ENCODE results near the gene RWDD4. TPM values are rescaled to one million over a fixed set of nuclear protein-coding genes. Genes with fewer than 3 reads are reported as not detected.
"Not testable (repeated sequence)": the region's sequence is repeated elsewhere in the genome, so short reads cannot be mapped to it uniquely, and the experiment has no call there.

Gene RWDD4
- total RNA-seq, 1 experiment from 2014 or later: 20.5 TPM

DNA sequence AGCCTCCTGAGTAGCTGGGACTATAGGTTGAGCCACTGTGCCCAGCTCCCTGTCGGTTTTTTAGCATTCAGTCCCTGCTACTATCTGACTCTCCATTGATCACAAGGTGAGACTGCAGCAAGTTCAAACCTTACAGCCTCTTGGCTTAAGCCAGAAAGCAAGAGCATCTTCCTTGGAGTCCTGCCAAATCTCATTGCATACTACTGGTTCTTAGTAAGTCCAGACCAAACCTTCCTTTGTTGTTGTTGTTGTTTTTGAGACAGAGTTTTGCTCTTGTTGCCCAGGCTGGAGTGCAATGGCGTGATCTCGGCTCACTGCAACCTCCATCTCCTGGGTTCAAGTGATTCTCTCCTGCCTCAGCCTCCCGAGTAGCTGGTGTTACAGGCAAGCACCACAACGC is 31.7 kb downstream of the RWDD4 start:
- not testable (repeated sequence) for DNase-seq; H3K36me3 ChIP-seq (replicated peaks; ENCODE audit: control insufficient read depth, insufficient read depth, low read length); H3K4me3 ChIP-seq (ENCODE audit: insufficient read depth, low read depth, low read length); H3K27me3 ChIP-seq (ENCODE audit: control insufficient read depth, insufficient read depth, low read length)

DNA sequence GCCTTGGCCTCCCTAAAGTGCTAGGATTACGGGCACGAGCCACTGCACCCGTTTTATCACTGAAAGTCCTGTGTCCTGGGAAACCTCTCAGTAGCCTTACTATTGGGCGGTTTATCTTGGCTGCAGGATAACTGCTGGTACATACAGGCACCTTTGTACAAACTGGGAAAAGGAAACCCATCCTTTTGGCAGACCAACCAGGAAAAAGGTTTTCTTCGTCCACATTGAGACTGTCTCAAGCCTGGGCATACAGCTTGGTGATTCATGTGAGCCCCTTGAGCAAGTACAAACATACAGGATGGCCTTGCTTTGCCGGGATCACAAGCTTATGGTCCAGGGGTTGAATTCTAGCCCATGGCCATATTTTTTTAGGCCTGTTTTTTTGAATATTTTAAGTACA is 32.8 kb downstream of the RWDD4 start:
- no peak for DNase-seq
- H3K27me3 ChIP-seq (ENCODE audit: control insufficient read depth, insufficient read depth, low read length): no peaks in the 10 kb centered on the region
- H3K36me3 ChIP-seq (replicated peaks; ENCODE audit: control insufficient read depth, insufficient read depth, low read length): no peaks in the 10 kb centered on the region
- no peak overlapping the region for H3K4me3 ChIP-seq (ENCODE audit: insufficient read depth, low read depth, low read length)

DNA sequence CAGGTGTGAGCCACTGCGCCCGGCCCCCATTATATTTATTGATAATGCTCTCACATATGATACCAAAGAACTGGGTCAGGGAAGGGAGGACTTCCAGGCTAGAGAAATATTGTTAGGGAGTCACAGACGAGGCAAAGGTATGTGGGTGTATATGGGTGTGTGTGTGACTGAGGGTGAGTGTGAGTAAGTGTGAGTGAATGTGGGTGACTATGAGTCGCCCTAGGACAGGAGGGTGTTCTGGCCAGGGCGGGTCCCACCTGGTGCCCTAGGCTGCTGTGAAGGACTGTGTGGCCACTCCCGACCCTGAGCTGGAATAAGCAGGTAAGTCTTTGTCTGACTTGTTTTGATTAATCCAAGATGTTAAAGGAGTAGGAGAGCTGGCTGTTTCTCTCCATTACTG is 34.4 kb downstream of the RWDD4 start:
- H3K27me3 ChIP-seq (ENCODE audit: control insufficient read depth, insufficient read depth, low read length): no peaks in the 10 kb centered on the region
- no peak overlapping the region for H3K4me3 ChIP-seq (ENCODE audit: insufficient read depth, low read depth, low read length)
- DNase-seq: no peak
- H3K36me3 ChIP-seq (replicated peaks; ENCODE audit: control insufficient read depth, insufficient read depth, low read length): no peaks in the 10 kb centered on the region

DNA sequence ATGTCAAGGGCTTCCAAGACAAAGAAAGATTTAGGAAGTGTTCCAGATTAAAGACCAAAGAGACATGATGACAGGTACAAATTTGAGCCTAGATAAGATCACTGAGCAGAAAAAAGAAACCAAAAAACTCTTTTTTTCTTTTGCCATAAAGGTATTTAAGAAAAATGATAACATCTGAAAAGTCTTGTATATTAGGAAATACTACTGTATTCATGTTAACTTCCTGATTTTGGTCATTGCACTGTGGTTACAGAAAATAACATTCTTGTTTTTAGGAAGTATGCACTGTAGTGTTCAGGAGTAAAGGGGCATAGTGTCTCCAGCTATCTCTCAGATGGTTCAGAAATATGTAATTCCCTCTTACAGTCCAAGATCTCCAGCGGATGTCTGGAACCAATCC is 37.1 kb downstream of the RWDD4 start:
- Histone ChIP-seq H3K27me3 (ENCODE audit: control insufficient read depth, insufficient read depth, low read length) (no peaks in the 10 kb centered on the region), H3K4me3 (ENCODE audit: insufficient read depth, low read depth, low read length) (no peak overlapping the region), H3K36me3 (replicated peaks; ENCODE audit: control insufficient read depth, insufficient read depth, low read length) (no peaks in the 10 kb centered on the region)
- DNase-seq: no peak

DNA sequence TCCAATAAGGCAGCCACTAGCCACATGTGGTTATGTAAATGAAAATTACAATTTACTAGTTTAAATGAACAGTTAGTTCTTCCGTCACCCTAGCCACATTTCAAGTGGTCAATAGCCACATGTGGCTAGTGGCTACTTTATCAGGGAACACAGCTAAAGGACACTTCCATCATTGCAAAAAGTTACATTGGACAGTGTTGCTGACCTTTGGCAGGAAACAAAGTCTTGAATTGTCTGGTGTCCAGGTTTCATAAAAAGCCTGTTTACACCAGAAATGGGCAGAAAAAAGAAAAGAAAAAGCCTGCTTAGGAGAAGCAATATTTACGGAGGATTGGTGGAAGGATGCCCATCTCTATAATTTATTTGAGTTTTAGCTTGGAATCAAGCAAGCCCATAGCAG is 38.6 kb downstream of the RWDD4 start:
- no peak overlapping the region for H3K4me3 ChIP-seq (ENCODE audit: insufficient read depth, low read depth, low read length)
- H3K36me3 ChIP-seq (replicated peaks; ENCODE audit: control insufficient read depth, insufficient read depth, low read length): no peaks in the 10 kb centered on the region
- DNase-seq: no peak
- H3K27me3 ChIP-seq (ENCODE audit: control insufficient read depth, insufficient read depth, low read length): no peaks in the 10 kb centered on the region

DNA sequence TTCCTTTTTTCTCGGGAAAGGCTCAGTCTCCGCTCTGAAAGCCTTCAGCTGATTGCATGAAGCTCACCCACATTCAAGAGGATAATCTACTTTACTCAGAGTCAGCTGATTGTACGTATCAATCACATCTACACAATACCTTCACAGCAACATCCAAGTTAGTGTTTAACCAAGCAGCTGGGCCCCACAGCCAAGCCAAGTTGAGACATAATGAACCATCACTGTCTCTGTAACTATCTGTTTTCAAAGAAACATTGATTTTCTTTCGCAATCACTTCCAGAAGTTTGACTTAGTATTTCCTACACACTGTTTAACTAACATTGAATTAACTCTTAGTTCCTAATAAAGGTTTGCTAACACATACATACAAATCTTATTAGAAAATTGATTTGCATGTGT is 40.3 kb downstream of the RWDD4 start:
- Histone ChIP-seq H3K36me3 (replicated peaks; ENCODE audit: control insufficient read depth, insufficient read depth, low read length) (no peaks in the 10 kb centered on the region), H3K27me3 (ENCODE audit: control insufficient read depth, insufficient read depth, low read length) (no peaks in the 10 kb centered on the region), H3K4me3 (ENCODE audit: insufficient read depth, low read depth, low read length) (no peak overlapping the region)
- DNase-seq: no peak

DNA sequence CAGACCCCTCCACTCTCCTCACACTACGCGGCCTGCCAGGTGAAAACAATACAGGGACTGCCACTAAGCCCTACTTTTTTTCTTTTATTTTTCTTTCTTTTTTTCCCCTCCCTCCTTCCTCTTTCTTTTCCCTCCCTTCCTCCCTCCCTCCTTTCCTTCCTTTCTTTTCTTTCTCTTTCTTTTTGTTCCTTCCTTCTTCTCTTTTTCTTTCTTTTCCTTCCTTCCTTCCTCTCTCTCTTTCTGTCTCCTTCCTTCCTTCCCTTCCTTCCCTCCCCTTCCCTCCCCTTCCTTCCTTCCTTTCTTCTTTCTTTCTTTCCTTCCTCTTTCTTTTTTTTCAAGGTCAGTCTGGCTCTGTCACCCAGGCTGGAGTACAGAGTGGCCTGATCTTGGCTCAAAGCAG is 41.9 kb downstream of the RWDD4 start:
- no peak overlapping the region for H3K4me3 ChIP-seq (ENCODE audit: insufficient read depth, low read depth, low read length)
- no peaks in the 10 kb centered on the region for H3K27me3 ChIP-seq (ENCODE audit: control insufficient read depth, insufficient read depth, low read length)
- no peak for DNase-seq
- no peaks in the 10 kb centered on the region for H3K36me3 ChIP-seq (replicated peaks; ENCODE audit: control insufficient read depth, insufficient read depth, low read length)

DNA sequence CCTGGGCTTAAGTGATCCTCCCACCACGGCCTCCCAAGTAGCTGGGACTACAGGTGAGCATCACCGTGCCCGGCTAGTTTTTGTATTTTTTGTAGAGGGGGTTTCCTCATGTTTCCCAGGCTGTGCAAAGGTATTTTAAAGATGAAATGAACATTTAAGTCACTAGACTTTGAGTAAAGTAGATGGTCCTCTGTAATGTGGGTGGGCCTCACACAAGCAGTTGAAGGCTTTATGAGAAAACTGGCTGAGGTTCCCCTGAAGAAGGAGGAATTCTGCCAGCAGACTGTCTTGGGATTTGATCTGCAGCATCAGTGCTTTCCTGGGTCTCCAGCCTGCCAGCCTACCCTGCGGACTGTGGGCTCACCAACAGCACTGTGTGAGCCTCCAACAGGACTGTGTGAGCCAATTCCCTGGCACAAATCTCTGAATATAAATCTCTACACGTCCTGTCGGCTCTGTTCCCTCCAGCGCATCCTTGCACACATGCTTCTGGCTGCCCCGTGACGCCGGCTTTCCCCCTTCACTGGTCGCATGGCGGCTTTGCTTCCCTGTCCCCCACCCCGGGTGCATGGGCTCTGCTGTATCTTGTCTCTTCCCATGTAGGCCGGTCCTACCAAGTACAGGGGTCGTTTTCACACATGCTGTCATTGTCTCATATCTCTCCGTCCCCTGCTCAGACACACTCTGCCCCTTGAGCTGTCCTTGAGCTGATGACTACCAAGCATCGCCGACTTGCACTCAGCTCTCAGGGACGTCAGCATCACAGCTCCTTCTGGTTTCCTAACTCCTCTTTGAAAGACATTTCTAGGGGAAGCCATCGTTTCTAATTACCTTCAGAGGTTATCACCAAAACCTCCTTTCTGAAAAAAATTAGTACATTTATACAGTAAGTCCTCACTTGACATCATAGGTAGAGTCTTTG is 46.4 kb downstream of the RWDD4 start:
- H3K36me3 ChIP-seq (replicated peaks; ENCODE audit: control insufficient read depth, insufficient read depth, low read length): no peaks in the 10 kb centered on the region
- H3K27me3 ChIP-seq (ENCODE audit: control insufficient read depth, insufficient read depth, low read length): no peaks in the 10 kb centered on the region
- no peak overlapping the region for H3K4me3 ChIP-seq (ENCODE audit: insufficient read depth, low read depth, low read length)
- no peak for DNase-seq

DNA sequence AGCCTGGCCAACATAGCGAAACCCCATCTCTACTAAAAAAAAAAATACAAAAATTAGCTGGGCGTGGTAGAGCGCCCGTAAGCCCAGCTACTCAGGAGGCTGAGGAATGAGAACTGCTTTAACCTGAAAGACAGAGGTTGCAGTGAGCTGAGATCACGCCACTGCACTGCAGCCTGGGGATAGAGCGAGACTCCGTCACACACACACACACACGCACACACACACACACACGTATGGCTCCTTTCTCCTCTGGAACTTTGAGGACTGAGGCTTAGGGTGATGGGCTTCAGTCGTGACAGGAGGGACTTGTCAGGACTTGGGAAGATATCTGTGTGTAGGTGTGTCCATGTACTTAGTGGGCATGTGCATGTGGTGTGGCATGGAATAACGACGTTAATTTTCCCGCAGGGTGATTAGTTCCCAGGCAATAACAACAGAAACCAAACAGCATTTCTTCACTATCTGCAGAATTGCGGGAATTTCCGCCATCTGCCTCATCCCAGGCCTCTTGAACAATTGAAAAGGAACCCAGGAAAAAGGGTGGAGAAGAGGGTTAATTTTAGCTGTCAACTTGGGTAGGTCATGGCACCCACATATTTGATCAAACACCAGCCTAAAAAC is 47.7 kb downstream of the RWDD4 start:
- DNase-seq: no peak

DNA sequence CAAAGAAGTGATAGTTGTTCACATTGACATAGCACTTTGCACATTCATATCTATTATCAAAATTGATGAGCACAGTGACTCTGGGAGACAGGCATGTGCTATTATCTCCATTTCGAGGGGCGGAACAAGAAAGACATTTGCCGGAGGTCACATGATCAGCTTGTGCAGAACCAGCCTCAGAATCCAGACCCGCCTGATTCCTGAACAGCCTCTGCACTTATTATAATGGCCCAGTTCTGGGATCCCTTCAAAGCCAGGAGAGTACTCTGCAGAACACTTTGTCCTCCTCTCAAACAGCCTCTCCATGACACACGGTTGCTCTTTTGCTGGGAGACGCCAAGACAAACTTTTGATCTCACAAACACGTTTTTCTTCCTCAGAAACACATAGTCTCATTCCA is 48.4 kb downstream of the RWDD4 start:
- DNase-seq: no peak
- H3K4me3 ChIP-seq (ENCODE audit: insufficient read depth, low read depth, low read length): no peak overlapping the region
- no peaks in the 10 kb centered on the region for H3K36me3 ChIP-seq (replicated peaks; ENCODE audit: control insufficient read depth, insufficient read depth, low read length)
- H3K27me3 ChIP-seq (ENCODE audit: control insufficient read depth, insufficient read depth, low read length): no peaks in the 10 kb centered on the region

More for the DNA sequence above, 47.7 kb downstream of the RWDD4 start:
- Histone ChIP-seq H3K4me3 (ENCODE audit: insufficient read depth, low read depth, low read length) (no peak overlapping the region), H3K36me3 (replicated peaks; ENCODE audit: control insufficient read depth, insufficient read depth, low read length) (no peaks in the 10 kb centered on the region), H3K27me3 (ENCODE audit: control insufficient read depth, insufficient read depth, low read length) (no peaks in the 10 kb centered on the region)

DNA sequence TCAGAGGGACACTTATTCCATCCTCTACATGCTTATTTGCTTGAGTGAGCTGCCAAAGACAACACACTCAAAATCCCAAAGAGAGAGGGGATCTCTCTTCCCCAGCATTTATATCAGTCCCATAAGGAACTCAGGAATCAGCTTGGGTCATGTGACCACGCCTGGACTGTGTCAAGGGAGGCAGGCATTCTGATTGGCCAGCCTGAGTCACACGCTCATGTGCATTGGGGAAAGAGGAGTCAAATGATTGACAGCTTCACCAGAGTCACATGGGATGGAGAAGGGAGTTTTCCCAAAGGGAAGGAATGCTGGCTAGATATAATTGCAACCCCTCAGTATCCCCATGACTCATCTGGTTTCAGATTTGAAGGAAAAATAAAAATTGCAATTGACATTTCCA is 49.0 kb downstream of the RWDD4 start:
- Histone ChIP-seq H3K36me3 (replicated peaks; ENCODE audit: control insufficient read depth, insufficient read depth, low read length) (no peaks in the 10 kb centered on the region), H3K4me3 (ENCODE audit: insufficient read depth, low read depth, low read length) (no peak overlapping the region), H3K27me3 (ENCODE audit: control insufficient read depth, insufficient read depth, low read length) (no peaks in the 10 kb centered on the region)
- no peak for DNase-seq

DNA sequence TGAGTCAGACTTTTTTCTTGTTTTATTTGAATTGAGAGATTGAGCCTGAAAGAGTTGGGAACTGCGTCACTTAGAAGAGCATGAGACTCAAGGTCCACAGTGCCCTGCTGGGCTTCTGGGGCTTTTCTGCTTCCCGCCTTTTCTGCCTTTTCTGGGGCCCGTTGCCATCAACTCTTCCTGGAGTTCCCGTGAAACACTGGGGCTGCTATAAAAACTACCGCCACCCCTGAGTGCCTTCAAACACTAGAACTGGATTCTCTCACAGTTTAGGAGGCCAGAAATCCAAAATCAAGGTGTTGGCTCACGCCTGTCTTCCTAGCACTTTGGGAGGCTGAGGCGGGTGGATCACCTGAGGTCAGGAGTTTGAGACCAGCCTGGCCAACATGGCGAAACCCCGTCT is 49.8 kb downstream of the RWDD4 start:
- no peaks in the 10 kb centered on the region for H3K36me3 ChIP-seq (replicated peaks; ENCODE audit: control insufficient read depth, insufficient read depth, low read length)
- DNase-seq: no peak
- no peaks in the 10 kb centered on the region for H3K27me3 ChIP-seq (ENCODE audit: control insufficient read depth, insufficient read depth, low read length)
- H3K4me3 ChIP-seq (ENCODE audit: insufficient read depth, low read depth, low read length): no peak overlapping the region

DNA sequence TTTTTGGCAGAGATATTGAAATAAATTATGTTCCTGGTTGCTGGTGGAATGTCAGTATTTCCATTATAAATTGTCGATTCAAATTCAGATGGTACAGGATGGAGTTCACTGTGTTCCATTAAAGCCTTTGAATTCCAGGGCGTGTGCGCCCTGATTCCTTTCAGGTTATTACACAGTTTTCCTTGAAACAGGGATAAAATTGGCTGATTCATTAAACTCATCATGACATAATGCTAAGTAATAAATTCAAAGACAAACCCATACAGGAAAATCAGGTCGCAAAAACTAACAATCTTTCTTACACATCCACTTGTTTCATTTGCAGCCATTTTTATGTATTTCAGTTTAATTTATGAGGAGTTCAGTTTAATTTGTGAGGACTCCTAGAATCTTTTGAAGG is 51.1 kb downstream of the RWDD4 start:
- Histone ChIP-seq H3K36me3 (replicated peaks; ENCODE audit: control insufficient read depth, insufficient read depth, low read length) (no peaks in the 10 kb centered on the region), H3K4me3 (ENCODE audit: insufficient read depth, low read depth, low read length) (no peak overlapping the region), H3K27me3 (ENCODE audit: control insufficient read depth, insufficient read depth, low read length) (no peaks in the 10 kb centered on the region)
- DNase-seq: no peak

DNA sequence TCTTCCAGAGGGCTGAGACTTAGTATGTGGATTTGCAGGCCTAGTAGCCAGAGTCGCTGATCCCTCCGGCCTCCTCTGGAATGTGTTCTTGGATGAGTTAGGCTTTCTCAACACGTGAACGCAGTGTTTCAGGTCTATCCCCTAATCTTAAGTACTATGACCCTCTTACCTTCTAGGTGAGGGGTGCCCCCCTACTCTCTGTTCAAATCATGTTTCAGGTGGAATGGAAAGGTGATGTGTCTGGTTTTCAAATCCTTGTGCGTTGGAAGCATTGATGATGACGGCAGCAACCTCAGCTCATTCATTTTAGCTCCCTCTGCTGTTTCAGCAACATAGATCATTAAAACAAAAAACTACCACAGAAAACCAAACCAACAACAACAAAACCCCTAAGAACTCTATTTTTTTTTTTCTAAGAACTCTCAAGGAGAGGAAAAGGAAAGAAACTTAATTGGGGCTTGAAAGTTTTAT is 56.4 kb downstream of the RWDD4 start:
- Histone ChIP-seq H3K36me3 (replicated peaks; ENCODE audit: control insufficient read depth, insufficient read depth, low read length) (no peaks in the 10 kb centered on the region), H3K27me3 (ENCODE audit: control insufficient read depth, insufficient read depth, low read length) (no peaks in the 10 kb centered on the region), H3K4me3 (ENCODE audit: insufficient read depth, low read depth, low read length) (no peak overlapping the region)
- no peak for DNase-seq

DNA sequence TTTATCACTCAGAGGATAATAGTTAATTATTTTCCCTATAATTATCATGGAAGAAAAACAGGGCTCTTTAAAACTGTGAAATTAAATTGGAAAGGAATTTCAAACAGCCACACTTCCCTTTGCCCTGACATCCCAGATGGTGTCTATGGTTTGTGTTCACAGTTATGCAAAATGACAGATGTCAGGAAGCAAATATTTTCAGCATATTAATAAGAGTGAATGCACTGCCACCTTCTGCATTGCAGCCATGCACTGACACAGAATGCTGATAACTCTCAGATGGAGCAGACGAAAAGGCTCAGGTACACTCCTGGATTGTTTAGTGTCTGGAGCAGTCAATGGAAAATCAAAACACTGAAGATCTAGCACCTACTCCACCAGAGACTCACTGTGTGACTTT is 57.6 kb downstream of the RWDD4 start:
- H3K36me3 ChIP-seq (replicated peaks; ENCODE audit: control insufficient read depth, insufficient read depth, low read length): no peaks in the 10 kb centered on the region
- DNase-seq: no peak
- no peaks in the 10 kb centered on the region for H3K27me3 ChIP-seq (ENCODE audit: control insufficient read depth, insufficient read depth, low read length)

More for the DNA sequence above, 57.6 kb downstream of the RWDD4 start:
- H3K4me3 ChIP-seq (ENCODE audit: insufficient read depth, low read depth, low read length): no peak overlapping the region
